HEK293 (cell line): Measurements from ENCODE around the gene ANTXR2.

ENCODE experiments used
- ZBTB7A ChIP-seq: fragments of 450-650 bp; formaldehyde crosslinking; IDR thresholded peaks from 2 replicates; pipeline ENCODE4 v1.5.1; 2016; ENCODE audit warnings: low read depth, missing biosample characterization, missing genetic modification characterization
- ZNF704 ChIP-seq: fragments of 450-650 bp; formaldehyde crosslinking; IDR thresholded peaks from 2 replicates; pipeline ENCODE4 v1.5.1; 2016; ENCODE audit warnings: missing biosample characterization, missing genetic modification characterization

DNA sequence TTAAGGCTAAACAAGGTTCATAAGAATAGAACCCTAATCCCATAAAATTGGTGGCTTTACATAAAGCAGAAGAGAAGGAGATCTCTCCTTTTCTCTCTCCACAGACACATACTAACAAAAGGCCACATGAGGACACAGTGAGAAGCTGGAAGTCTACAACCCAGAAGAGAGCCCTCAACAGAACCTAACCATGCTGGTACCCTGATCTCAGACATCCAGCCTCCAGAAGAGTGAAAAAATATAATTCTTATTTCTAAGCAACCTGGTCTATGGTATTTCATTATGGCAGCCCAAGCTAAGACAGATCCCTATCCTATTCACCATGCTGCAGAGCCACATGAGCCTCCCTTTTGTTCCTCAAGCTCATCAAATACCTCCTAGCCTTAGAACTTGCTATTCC, 195.5 kb downstream of the ANTXR2 start:
- TF ChIP-seq ZBTB7A (tag by site-specific recombination) (no peak), ZNF704 (tag by site-specific recombination) (no peak)
